HEK293 (cell line): ENCODE results near the gene PIK3R3.

Experiments
- CTCF ChIP-seq: fragments of 450-650 bp; formaldehyde crosslinking; IDR thresholded peaks from 2 replicates; pipeline ENCODE4 v1.5.1; 2016; ENCODE audit warnings: missing biosample characterization, missing genetic modification characterization
- REST ChIP-seq: fragments of 450-650 bp; formaldehyde crosslinking; IDR thresholded peaks from 2 replicates; pipeline ENCODE4 v1.5.1; 2016; ENCODE audit warnings: missing biosample characterization, missing genetic modification characterization
- ZNF362 ChIP-seq: fragments of 450-650 bp; formaldehyde crosslinking; IDR thresholded peaks from 2 replicates; pipeline ENCODE4 v1.5.1; 2016; ENCODE audit warnings: missing biosample characterization, missing genetic modification characterization

- TF ChIP-seq CTCF, result no peak
- TF ChIP-seq ZNF362 (tag by site-specific recombination), result no peak
- TF ChIP-seq REST (tag by site-specific recombination), result no peak
Measured at GRCh38 chr1:46061146-46061545, 71.3 kb downstream of the PIK3R3 start.
